Measurements from ENCODE around the gene HES3.

The HES3 gene

DNA sequence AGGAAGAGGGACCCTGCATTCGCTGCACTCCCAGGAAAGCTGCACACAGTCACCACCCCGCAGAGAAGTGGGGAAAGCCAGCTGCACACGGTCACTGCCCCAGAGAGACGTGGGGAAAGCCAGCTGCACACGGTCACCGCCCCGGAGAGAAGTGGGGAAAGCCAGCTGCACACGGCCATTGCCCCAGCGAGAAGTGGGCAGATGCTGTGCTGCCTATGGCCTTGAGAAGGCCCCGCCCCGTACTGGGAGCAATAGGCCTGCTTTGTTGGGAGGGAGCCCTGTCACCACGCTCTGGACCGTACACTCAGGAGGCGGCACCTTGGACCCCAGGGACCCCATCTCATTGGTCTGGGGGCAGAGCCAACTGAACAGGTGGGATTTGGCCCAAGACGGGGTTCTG, 21.2 kb downstream of the HES3 start:
- DNase-seq: no peak

- DNase-seq: no peak
These were observed 22.7 kb downstream of the HES3 start for GRCh38 chr1:6266641-6267040.

- no peak for DNase-seq
These were observed 23.8 kb downstream of the HES3 start for GRCh38 chr1:6267686-6268322.

GRCh38 chr1:6268415-6268814, 24.4 kb downstream of the HES3 start:
- no peak for DNase-seq

GRCh38 chr1:6269296-6269695, 25.3 kb downstream of the HES3 start:
- no peak for DNase-seq

DNA sequence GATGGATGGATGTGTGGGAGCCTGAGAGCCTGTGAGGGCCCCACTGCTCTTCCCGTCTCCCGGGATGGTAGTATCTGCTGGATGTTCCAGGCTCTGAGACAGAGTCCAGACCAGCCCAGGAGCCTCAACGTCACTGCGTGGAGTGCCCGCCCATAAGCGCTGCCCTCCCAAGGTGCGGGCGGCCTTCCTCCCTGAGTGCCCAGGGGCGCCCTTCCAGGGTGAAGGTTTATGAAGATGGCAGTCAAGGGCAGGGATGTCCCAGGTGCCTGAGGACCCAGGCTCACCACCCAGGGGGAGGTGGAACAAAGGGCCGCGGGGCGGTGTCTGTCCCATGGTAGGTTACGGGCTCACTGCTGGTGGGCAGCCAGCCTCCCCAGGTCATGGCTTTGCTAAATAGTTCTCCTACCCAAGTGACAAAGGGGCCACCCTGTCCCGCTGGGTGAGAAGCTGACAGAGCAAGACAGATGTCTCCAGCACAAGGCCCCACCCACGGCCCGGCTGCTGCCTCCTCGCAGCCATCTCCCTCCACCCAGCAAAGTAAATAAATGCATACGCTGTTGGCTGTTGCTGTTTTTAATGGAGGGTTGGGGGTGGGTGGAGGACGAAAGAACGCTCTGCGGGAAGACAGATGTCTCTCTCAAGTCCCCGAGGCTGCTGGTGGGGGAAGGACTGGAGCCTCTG, 25.9 kb downstream of the HES3 start:
- DNase-seq: no peak

- DNase-seq: no peak
These were observed 26.4 kb downstream of the HES3 start for GRCh38 chr1:6270401-6270800.

GRCh38 chr1:6271006-6271405, 27.0 kb downstream of the HES3 start:
- DNase-seq: no peak

DNA sequence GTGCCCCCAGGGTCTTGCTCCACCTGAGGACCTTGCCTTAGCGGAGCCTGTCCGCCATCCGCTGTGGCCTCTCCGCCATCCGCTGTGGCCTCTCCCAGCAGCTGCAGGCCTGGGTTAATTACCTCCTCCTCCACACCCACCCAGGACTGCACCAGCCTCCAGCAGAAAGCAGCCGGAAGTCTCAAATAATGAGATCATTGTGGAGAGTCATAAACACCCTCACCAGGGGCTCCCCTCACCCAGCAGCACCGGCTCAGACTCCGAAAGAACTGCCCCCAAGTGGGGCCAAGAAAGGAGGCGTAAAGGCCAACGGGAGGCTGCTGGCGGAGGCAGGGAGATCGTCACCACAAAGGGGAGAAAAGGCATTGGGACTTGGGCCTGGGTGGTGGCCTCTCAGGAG, 27.6 kb downstream of the HES3 start:
- DNase-seq: no peak

GRCh38 chr1:6272452-6272851, 28.5 kb downstream of the HES3 start:
- no peak for DNase-seq

DNA sequence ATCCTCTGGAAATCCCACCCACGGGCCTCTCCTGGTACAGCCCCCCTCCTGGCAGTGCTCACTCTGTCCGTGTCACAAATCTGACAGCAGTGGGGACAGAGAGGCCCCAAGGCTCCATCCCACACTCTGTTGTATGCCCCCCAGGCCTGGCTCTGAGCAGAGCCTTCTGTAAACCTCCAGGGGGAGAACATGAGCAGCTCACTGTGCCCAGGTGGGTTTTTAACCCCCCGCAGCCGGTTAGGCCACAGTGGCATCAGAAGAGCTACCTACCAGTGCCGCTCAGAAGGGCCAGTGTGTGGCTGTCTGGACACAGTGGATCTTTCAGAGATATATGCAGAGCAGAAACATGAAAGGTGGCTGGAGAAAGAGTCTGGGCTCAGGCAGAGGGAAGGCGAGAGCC, 28.9 kb downstream of the HES3 start:
- no peak for DNase-seq

DNA sequence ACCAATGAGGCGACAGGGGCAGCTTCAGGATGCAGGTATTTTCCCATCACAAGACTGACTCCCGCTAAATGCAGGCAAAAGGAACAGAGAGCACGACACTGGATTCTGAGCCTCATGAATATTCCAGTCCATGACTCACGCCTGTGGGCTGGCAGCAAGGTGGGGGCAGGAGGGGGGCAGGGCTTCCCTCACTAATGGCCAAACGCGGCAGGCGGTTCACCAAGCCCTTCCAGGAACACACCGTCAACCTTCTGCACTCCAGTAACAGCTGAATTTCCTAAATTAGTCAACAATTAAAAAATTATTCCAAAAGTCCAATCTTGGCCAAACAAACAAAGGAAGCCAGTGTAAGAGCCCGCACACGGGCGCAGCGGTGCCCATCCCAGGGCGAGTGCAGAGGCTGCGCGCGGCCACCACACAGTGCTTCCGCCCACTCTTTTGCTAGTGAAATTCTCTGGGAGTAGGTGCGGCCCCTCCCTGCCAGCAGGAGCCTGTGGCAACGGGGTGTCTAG, 29.5 kb downstream of the HES3 start:
- DNase-seq: peak; percentile 11

- DNase-seq: no peak
These were observed 30.1 kb downstream of the HES3 start for GRCh38 chr1:6274102-6274501.

GRCh38 chr1:6274622-6275139, 30.7 kb downstream of the HES3 start:
- no peak for DNase-seq

DNA sequence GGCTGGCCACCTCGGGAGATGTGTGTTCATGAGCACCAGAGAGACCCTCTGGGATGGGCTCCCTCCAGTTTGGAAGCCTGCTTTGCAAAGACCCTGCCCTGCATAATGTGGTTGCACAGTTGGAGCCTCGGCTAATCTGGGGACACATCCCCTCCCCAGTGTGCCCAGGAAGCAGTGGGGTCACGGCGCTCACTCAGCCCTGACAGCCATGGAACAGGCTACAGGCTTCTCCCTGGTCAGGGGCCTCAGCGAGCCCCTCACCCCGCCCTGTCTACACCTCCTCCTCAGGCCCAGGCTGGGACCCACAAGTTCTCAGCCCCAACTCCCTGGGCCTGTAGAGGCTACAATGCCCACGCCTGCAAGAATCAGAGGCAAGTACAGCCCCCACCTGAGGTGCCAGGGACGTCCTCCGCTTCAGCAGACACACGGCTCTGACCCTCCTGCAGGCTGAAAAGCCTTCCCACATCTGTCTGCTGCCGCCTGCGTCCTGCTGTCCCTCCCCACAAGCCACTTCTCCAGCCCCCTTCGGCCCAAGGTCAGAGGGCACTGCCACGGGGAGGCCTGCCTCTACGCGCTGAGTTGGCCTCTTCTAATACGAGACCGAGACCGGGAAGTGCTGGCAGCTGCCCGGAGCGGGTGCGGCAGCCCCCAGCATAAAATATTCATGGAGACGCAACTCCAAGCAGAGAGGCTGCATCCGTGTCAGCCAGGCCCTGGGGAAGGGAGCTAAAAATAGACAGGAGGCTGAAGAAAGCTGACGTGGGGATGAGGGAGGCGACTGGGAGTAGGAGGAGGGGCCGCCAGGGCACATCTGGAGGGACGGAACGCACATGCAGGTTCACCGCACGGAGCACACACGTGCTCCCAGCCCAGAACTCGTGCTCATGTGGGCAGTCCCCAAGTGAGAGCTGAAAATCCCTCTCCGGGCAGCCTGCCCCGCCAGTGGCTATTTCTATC, 32.1 kb downstream of the HES3 start:
- DNase-seq: no peak

- no peak for DNase-seq
These were observed 33.0 kb downstream of the HES3 start for GRCh38 chr1:6276811-6277555.

DNA sequence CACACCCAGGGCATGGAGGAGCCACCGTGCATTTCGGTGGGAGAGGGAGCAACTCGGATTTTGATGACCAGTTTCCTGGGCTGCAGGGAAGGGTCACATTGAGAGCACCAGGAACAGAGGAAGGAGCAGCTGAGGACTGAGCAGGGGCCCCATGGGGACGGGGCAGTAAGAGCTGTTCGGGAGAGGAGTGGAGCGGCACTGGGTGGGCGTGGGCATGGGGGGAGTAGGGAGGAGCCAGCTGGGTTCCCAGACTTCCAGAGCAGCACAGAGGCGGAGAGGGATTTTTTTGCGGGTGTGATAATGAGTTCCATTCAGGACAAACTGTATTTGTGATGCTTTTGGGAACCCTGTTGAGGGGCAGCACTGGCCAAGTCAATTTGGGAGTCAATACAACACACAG, 34.3 kb downstream of the HES3 start:
- DNase-seq: no peak

DNA sequence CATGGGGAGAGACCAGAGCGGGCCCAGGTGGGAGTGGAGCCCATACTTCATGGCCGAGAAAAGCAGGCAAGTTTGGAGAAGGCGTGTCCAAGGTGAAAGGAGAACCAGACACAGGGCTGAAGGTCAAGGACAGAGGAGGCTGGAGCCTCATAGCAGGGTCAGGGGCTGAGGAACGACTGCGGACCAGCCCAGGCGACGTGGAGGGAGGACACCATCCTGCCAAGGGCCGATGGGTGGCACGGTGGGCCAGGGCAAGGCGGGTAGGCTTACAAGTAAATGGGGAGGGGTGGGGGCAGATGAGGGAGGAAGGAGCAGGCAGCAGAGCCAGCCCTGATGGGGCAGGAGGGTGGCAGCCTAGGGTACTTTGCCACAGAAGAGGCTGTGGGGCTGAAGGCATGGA, 35.1 kb downstream of the HES3 start:
- DNase-seq: no peak

GRCh38 chr1:6279613-6280383, 35.8 kb downstream of the HES3 start:
- DNase-seq: no peak

DNA sequence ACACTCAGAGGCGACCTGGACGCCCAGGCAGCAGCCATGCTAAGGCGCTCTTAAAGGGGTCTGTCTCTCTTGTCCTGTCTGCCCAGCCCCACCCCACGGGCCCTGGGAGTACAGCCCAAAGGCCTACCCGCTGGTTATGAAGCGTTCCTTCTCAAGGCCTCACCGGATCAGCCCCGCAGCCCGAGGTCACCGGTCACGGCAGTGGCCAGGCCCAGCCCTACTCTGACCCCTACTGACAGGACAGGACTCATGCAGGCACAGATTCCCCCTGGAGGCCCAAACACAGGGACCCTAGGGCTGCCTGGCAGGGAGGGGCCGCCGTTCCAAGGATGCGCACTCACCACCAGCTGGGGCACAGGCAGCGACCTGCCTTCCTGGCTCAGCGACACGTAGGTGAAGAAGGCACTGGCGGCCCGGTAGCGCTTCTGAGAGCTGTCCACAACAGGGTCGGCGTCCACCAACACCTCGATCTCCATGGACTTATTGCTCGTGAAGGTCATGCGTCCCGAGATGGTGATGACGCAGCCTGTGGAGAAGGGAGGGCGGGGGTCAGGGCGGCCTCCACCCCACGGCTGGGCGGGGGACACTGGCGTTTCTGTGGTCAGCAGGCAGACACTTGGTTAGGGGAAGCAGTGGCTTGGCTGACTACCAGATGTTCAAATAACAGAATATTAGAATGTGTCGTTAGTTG, 36.9 kb downstream of the HES3 start:
- DNase-seq: no peak

All from inflammatory macrophage treated with lipopolysaccharide for 4 hours (primary cell).